ENCODE data around the gene NLE1.
"Not testable (repeated sequence)": the region's sequence is repeated elsewhere in the genome, so short reads cannot be mapped to it uniquely, and the experiment has no call there.

NLE1 gene

GRCh38 chr17:35127751-35128514 is 14.2 kb downstream of the NLE1 start:
- DNase-seq = no peak

DNA sequence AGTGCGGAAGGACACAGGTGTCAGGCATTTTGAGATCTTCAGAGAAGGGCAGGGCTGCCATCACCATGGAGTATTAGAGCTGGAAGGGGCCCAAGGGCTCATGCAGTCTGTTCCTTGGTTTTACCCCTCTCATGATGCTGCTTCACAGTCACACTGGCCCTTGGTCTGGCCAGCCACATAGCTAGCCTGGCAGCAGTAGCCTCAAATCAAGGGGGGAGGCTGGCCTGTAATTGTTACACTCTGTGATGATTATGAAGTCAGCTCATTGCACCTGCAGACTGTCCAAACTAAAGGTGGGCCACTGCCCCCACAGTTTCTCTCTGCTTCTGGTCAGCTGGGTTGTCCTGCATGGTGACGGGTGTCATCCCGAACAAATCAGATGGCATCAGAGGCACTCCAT is 20.8 kb downstream of the NLE1 start, which contains the start of gene FNDC8:
Gene FNDC8, plus strand, starts transcription at position 301 of the 400 bp plus-strand sequence. Its CDS starts 79 bp downstream, at position 380.
- no peak for DNase-seq

DNA sequence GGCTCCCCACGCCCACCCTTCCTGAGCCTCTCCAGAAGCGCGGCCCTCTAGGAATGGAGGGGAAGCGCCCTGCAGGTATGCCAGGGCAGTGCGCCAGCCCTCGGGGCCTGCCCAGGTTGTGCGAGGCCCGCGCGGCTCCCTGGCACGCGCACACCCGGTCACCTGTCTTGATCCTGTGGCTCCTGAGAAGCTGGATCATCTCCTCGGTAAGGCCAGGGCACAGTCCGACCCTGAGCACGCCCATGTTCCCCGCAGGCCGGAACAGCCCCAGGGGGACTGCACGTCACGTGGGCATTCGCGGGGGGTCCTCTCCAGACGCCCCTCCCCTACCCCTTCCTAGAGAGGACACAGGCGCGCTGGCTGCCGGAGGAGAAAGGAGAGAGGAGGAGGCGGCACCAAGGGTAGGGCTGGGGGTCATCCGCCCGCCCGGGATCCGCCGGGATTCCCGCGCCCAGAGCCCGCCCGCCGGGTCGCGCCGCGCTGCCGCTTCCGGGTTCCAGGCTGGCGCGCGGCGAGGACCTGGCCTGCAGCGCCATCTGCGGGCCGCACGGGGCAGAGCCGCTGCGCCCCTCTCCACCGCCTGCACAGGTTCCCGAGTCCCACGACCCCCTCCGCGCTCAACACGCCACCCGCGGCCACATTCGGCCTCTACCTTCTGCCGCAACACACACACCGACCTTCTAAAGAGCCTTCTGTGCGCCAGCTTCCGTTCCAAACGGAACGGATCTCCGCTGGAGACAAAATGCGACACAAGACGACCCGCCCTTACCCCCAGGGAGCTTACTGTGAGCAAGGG is 22.5 kb downstream of the NLE1 start, which contains the start of gene RAD51D:
Gene RAD51D, minus strand, starts transcription at position 491 of the 796 bp plus-strand sequence. Its CDS starts 247 bp downstream, at position 244.
- peak; percentile 63 to 91 for DNase-seq

DNA sequence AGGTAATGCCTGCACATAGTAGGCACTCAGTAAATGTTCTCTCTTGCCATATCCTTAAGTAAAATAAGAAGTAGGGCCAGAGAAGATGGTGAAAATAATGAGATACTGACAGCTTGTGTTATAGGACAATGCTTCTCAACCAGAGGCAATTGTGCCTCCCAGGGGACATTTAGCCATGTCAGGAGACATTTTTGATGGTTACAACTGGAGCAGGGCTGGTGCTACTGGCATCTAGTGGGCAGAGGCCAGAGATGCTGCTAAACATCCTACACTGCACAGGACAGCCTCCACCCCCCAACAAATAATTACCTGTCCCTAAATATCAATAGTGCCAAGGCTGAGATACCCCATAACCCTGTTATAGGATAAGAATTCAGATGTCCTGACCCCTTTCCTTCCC is 24.1 kb downstream of the NLE1 start:
- no peak for DNase-seq

DNA sequence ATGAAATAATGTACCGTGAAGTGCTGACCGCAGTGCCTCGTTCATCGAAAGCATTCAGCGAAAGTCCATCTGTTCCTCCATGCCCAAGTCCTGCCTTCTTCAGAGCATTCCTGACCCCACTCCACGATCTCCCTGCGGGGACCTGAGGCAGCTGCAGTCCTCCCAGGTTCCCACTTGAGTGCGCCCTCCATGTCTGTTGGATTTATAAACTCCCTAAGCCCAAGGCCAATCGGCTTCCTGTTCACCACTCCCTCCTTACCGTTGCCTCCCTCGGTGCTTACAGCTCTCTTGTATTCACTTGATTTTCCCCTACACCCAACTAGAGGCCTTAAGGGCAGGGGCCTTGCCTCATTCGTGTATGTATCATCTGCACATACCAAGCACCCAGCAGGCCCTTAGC is 25.3 kb downstream of the NLE1 start:
- DNase-seq = no peak

GRCh38 chr17:35110791-35111190 is 31.3 kb downstream of the NLE1 start:
- DNase-seq = not testable (repeated sequence)

GRCh38 chr17:35104844-35105450 is 37.2 kb downstream of the NLE1 start:
- DNase-seq = no peak

GRCh38 chr17:35103271-35103670 is 38.8 kb downstream of the NLE1 start:
- no peak for DNase-seq

DNA sequence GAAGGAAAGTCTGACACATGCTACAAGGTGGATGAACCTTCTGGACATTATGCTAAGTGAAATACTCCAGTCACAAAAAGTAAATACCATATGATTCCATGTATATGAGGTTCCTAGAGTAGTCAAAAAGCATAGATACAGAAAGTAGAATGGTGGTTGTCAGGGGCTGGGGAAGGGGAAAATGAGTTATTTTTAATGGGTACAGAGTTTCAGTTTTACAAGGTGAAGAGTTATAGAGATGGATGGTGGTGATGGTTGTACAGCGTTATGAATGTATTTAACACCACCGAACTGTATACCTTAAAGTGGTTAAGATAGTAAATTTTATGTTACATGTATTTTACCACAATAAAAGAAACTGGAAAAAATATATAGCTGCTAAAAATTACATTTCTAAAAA is 40.4 kb downstream of the NLE1 start:
- no peak for DNase-seq

DNA sequence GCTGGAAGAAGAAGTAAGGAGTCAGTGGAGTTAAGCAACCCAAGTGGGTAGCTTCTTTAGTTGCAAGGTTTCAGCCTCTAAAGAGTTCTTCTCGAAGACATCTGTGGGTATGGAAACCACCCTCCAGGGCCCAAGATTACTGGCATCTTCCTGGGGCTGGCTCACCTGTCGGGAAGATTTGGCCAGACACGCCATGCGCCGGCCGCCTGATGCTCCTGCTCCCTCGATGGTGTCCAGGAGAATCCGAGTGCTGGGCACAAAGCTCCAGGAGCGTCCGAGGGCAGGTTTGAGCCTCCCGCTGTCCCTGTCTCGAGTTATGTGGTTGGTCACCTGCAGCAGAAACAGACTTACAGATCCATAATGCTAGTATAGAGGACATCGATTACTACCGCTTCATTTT is 41.1 kb downstream of the NLE1 start:
- no peak for DNase-seq

GRCh38 chr17:35099908-35100307 is 42.2 kb downstream of the NLE1 start:
- no peak for DNase-seq

- DNase-seq = no peak
Measured at GRCh38 chr17:35097776-35098175, 44.3 kb downstream of the NLE1 start.

GRCh38 chr17:35095741-35096140 is 46.4 kb downstream of the NLE1 start:
- DNase-seq = no peak

DNA sequence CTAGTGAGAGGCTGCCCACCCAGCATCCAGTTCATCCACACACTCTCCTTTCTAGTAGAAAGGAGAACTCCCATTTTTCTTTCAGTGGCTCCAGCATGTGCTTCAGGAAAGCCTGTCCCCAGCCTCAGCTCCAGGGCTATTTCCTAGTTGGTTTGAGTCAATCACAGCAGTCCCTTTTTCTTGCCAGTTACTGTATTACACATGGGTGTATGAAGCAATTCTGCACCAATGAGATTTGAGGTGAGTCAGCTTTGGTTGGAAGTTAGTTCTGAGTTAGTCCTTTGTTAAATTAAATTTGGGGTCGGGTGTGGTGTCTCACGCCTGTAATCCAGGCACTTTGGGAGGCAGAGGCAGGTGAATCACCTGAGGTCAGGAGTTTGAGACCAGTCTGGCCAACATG is 47.2 kb downstream of the NLE1 start:
- no peak for DNase-seq

- DNase-seq = not testable (repeated sequence)
Measured at GRCh38 chr17:35090707-35091106, 51.4 kb downstream of the NLE1 start.

DNA sequence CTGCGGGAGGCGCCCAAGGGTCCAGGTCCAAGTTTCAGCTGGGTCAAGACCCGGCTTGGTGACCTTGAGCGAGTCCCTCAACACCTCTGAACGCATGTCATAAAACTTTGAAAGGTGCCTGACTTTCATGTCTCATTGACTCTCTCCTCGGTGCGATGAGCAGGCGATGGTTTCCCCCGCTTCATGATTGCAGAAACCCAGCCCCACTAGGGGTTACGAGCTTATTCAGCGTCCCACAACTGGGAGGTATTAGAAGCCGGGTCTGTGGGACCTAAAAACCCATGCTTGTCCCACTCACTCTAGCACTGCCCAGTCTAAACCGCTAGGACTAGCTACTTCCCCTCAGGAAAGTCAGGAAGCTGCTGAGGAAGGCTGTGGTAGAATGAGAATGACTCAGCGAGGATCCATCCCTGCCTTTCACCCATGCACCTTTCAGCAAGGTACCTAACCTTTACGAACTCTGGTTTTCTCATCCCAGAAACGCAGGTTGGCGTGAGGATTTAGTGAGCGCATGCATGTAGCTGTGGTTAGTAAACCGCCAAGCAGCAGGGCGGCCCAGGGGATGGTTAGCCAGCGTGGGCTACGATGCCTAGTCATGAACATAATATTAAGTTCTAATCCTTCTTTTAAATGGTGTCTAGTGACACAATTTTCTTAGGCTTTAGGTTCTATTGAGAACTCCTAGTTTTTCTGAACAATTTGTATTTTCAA is 52.4 kb downstream of the NLE1 start:
- DNase-seq = peak; percentile 47 to 49

- peak; percentile 57 to 84 for DNase-seq
Measured at GRCh38 chr17:35088881-35089585, 53.1 kb downstream of the NLE1 start.

- peak in 1 of 2 experiments; percentile 34 for DNase-seq
Measured at GRCh38 chr17:35088356-35088880, 53.7 kb downstream of the NLE1 start.

DNA sequence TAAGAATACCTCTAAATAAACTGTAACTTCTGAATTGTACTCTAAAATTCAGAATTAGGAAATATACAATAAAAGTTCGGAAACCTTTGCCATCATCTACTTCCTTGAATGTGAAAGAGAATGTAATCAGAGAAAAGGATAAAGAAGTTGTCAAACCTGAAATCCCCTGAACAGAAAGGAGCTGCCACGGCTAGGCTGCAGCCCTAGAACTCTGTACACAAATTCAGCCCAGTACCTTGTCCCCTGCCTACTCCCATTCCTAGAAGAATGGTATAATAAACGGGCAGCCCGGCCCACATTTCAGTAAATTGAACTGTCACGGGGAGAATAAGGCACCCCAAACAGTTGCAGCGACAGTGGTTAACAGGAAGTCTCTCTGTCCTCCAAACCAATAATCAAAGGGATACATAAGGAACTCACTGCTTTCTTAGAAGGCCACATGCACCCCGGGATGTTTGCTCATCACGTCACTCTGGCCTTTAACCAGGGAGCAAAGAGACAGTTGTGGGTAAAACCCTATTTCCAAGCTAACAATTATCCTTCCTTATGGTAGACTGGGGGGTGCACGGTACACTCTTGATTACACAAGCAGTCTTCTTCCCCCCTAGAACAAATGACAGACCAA is 54.3 kb downstream of the NLE1 start:
- peak in 1 of 2 experiments; percentile 34 for DNase-seq

DNA sequence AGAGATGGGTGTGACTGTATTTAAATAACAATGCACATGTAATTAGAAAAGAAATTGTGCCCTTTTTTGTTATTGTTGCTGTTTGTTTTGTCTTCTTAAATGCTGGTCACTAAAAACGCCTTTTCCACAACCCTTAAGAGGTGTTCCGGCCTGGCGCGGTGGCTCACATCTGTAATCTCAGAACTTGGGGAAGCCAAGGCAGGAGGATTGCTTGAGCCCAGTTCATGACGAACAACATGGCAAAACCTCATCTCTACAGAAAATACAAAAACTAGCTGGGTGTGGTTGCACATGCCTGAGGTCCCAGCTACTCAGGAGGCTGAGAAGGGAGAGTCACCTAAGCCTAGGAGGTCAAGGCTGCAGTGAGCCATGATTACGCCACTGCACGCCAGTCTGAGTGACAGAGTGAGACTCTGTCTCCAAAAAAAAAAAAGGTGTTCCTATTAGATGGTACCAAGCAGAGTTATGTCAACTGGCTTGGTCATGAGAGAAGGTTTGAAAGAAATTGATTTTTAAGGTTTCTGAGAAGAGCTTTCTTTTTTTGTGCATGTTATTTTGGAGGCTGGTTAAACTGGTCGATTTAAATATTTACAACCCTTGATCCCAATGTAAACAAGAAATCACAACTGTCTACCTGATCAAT is 55.1 kb downstream of the NLE1 start:
- no peak for DNase-seq

DNA sequence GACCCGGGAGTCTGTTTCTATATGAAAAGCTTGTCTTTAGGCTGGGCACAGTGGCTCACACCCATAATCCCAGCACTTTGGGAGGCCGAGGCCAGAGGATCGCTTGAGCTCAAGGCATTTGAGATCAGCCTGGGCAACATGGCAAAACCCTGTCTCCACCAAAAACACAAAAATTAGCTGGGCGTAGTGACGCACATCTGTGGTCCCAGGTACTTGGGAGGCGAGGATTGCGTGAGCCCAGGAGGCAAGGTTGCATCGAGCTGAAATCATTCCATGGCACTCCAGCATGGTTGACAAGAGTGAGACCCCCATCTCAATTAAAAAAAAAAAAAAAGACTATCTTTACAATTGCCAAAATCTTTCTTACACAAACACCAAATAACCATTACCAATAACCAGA is 55.9 kb downstream of the NLE1 start:
- DNase-seq = no peak

Measured in SHP77 (cell line).